Coronary artery (tissue), 2 donors: ENCODE data around the gene PLSCR4.
"Not testable (repeated sequence)": the region's sequence is repeated elsewhere in the genome, so short reads cannot be mapped to it uniquely, and the experiment has no call there.

Source experiments
- DNase-seq: peaks from one replicate; pipeline ENCODE4 v3.0.0-alpha.2; 2017; ENCODE audit warnings: low spot score
- H3K27ac ChIP-seq, 2 donors: fragments of 200-600 bp; sonication (generic); one replicate each; pipeline ENCODE4 v1.5.1; 2016 to 2019
- H3K4me3 ChIP-seq: fragments of 200-600 bp; sonication (generic); 2 replicates; pipeline ENCODE4 v1.5.1; 2016; ENCODE audit warnings: mild to moderate bottlenecking, moderate library complexity
- TF ChIP-seq, protein P1 (sequence below): fragments of 200-600 bp; sonication (generic); IDR thresholded peaks from one replicate; pipeline ENCODE4 v1.5.1; 2019; ENCODE audit warnings: antibody characterized with exemption

The PLSCR4 gene

DNA sequence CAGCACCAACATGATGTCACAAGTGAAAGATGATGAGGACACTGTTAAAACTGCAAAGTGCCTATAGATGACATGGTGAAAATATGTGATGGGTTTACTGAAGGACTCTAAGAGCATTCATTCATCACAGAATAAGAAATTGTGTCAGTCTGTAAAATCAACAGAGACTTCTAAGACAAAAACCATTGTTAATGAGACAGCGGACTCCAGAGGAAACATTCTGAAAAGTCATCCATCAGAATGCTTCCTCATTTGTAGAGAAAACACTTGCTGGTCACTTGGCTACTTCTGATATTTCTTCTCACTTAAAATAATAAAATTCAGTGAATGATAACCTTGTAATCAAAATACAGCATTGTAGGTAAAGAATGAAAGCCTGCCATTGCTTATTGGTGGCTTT is 7.3 kb downstream of the PLSCR4 start:
- no peak for DNase-seq
- Histone ChIP-seq H3K27ac (peak overlapping the region; percentile 42 to 93), H3K4me3 (no peak overlapping the region)
- TF ChIP-seq, protein P1, sequence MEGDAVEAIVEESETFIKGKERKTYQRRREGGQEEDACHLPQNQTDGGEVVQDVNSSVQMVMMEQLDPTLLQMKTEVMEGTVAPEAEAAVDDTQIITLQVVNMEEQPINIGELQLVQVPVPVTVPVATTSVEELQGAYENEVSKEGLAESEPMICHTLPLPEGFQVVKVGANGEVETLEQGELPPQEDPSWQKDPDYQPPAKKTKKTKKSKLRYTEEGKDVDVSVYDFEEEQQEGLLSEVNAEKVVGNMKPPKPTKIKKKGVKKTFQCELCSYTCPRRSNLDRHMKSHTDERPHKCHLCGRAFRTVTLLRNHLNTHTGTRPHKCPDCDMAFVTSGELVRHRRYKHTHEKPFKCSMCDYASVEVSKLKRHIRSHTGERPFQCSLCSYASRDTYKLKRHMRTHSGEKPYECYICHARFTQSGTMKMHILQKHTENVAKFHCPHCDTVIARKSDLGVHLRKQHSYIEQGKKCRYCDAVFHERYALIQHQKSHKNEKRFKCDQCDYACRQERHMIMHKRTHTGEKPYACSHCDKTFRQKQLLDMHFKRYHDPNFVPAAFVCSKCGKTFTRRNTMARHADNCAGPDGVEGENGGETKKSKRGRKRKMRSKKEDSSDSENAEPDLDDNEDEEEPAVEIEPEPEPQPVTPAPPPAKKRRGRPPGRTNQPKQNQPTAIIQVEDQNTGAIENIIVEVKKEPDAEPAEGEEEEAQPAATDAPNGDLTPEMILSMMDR, result no peak

DNA sequence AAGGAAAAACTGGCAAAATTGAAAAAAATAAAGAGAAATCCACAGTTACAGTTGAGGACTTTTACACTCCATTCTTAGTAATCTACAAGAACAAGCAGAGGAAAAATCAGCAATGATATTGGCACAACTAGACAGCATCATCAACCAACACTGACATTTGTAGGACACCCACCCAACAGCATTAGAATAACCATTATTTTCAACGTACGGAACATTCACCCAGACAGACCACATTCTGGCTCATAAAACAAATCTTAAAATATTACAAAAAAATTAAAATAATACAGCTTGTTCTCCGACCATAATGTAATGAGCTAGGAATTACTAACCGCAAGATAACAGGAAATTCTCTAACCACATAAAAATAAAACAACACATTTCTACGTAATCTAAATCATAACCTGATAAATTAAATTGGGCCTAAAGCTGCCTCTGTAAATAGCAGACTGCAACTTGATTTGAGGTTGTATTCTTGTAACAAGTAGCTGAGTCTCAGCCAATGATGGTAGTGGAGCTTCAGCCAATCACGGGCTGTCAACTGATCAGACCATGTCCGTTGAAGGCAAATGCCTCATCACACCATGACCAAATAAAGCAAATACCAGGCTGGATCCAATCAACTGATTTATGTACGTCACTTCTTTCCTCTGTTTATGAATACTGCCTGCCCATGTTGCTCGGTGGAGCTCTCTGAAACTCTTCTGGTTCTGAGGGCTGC is 9.2 kb downstream of the PLSCR4 start:
- TF ChIP-seq, protein P1, result no peak
- DNase-seq, result no peak
- Histone ChIP-seq H3K27ac (peak overlapping the region; percentile 83 to 93), H3K4me3 (peak overlapping the region; percentile 34)

DNA sequence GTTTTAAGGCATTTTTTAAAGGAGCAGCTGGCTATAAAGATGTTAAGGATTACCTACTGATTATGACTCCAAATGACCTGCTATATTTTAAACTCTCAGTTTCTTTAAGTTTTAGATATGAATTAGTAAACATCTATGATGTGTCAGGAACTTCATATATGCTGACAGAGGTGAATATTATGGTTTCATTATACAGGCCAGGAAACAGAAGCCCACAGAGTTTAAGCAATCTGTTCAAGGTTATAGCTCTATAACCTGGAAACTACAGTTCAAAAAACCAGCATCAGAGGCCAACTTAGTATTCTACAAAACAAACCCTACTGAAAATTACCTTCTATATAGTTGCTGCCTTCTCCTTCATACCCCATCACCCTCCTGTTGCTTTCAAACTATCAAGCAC is 17.4 kb downstream of the PLSCR4 start:
- Histone ChIP-seq H3K4me3 (no peak overlapping the region), H3K27ac (no peak overlapping the region)
- TF ChIP-seq, protein P1, result no peak
- DNase-seq, result no peak

DNA sequence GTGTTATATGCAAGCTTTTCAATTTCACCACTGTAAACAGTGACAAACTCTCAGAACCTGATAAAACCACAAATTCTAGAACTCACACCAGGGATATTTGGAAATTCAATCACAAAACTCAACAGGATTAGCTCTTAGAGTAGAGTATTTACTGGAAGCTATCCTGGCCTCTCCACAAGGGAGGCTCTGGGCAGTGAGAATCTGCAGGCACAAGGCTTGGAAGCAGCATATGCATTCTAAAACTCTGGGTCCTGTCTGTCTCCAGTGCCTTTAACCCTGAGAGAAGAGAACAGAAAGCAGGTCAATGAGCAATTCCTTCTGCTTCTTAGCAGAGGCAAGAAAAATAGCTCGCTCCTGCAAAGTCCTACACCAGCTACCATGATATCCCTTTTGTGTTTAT is 23.4 kb downstream of the PLSCR4 start:
- TF ChIP-seq, protein P1, result no peak
- H3K27ac ChIP-seq, result peak overlapping the region in 1 of 2 donors; percentile 12
- H3K4me3 ChIP-seq, result no peak overlapping the region
- no peak for DNase-seq

DNA sequence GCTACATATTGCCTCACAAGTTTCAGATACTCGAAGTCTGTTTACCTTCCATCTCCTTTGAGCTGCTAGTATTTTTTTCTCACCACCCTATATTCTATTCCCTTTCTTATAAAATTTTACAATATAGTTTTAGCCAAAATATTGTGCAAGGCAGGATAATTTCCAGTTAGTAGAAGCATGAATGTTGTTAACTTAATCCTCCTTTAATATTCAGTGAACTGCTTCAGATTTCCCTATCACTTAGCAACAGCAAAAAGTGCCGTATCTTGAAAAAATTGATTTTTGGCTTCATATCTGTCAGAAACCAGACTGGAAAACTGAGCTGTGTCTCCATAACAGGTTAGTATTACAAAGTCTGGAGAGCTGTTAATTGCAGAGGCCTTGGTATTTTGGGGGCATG is 24.0 kb downstream of the PLSCR4 start:
- H3K4me3 ChIP-seq, result no peak overlapping the region
- H3K27ac ChIP-seq, result peak overlapping the region in 1 of 2 donors; percentile 6
- DNase-seq, result no peak
- TF ChIP-seq, protein P1, result no peak

DNA sequence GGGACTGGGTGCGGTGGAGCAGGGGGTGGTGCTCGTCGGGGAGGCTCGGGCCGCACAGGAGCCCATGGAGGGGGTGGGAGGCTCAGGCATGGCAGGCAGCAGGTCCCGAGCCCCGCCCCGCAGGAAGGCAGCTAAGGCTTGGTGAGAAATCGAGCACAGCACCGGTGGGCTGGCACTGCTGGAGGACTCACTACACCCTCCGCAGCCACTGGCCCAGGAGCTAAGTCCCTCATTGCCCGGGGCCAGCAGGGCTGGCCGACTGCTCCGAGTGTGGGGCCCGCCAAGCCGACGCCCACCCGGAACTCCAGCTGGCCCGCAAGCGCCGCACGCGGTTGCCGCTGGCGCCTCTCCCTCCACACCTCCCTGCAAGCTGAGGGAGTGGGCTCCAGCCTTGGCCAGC is 25.4 kb downstream of the PLSCR4 start:
- H3K4me3 ChIP-seq, DNase-seq: not testable (repeated sequence)
- peak overlapping the region in 1 of 2 donors; percentile 4 for H3K27ac ChIP-seq

DNA sequence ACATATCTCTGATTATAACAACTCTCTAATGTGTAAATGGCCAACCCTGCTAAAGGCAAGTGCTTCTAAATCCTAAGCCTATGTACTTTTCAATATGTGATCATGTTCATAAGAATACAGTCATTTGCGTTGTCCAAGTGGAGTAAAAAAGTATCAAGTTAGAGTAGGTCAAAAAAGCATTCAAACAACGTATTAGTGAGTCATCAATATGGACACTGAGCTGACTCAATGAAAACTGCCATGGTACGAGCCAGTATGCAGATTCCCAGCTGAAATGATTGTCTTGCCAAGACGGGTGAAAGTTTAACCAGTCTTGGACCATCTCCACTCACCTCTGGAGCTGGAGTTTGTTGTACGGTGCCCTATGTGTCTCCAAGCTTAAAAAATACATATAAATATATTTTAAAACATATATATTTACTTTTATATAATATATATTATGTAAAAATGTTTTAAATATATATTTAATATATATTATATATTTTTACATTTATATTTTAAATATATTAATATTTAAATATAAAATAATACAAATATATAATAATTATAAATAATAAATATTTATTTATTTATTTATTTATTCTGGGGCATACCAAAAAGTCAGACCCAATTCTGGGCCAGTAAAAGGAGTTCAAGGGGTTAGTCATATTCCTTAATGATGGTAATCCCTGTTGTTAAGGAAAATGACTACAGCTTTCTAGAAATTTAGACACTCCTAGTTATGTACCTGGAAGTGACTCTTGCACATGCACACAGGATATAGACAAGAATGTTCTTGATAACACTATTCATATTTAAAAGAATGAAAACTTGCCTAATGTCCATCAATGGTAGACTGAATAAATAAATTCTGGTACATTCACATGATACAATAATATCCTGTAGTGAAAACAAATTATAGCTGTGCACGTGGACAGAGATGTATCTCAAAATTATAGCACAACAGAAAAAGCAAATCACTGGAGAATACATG is 27.2 kb downstream of the PLSCR4 start:
- DNase-seq, result no peak
- TF ChIP-seq, protein P1, result no peak
- Histone ChIP-seq H3K4me3 (no peak overlapping the region), H3K27ac (peak overlapping the region in 1 of 2 donors; percentile 32)
